ENCODE results near the gene OPN3. TPM values are rescaled to one million over a fixed set of nuclear protein-coding genes. Genes with fewer than 3 reads are reported as not detected.

The OPN3 gene
- total RNA-seq, 1 experiment from 2014 or later: 1.1 TPM

- no peak overlapping the region for H3K4me3 ChIP-seq
- peak; percentile 70 for DNase-seq
- H3K27me3 ChIP-seq: no peaks in the 10 kb centered on the region; the same call in none of the 2 replicates
- no peaks in the 10 kb centered on the region for H3K9me3 ChIP-seq
- no peaks in the 10 kb centered on the region for H3K36me3 ChIP-seq
These were observed 29.9 kb downstream of the OPN3 start for GRCh38 chr1:241610056-241610815.

- H3K4me3 ChIP-seq: no peak overlapping the region
- H3K36me3 ChIP-seq: no peaks in the 10 kb centered on the region
- no peaks in the 10 kb centered on the region; the same call in none of the 2 replicates for H3K27me3 ChIP-seq
- H3K9me3 ChIP-seq: no peaks in the 10 kb centered on the region
- no peak for DNase-seq
These were observed 31.7 kb downstream of the OPN3 start for GRCh38 chr1:241608379-241609033.

- Histone ChIP-seq H3K36me3 (no peaks in the 10 kb centered on the region), H3K27me3 (no peaks in the 10 kb centered on the region; the same call in none of the 2 replicates), H3K4me3 (no peak overlapping the region), H3K9me3 (no peaks in the 10 kb centered on the region)
- no peak for DNase-seq
These were observed 32.7 kb downstream of the OPN3 start for GRCh38 chr1:241607497-241607896.

GRCh38 chr1:241606544-241606943 lies 33.6 kb downstream of the OPN3 start:
- Histone ChIP-seq H3K4me3 (no peak overlapping the region), H3K27me3 (no peaks in the 10 kb centered on the region; the same call in none of the 2 replicates), H3K9me3 (no peaks in the 10 kb centered on the region), H3K36me3 (no peaks in the 10 kb centered on the region)
- no peak for DNase-seq

GRCh38 chr1:241605146-241605805 lies 34.9 kb downstream of the OPN3 start:
- Histone ChIP-seq H3K27me3 (no peaks in the 10 kb centered on the region; the same call in none of the 2 replicates), H3K9me3 (no peaks in the 10 kb centered on the region), H3K4me3 (no peak overlapping the region), H3K36me3 (no peaks in the 10 kb centered on the region)
- DNase-seq: no peak

GRCh38 chr1:241603731-241604245 lies 36.4 kb downstream of the OPN3 start:
- no peaks in the 10 kb centered on the region; the same call in 1 of the 2 replicates for H3K27me3 ChIP-seq
- H3K9me3 ChIP-seq: no peaks in the 10 kb centered on the region
- DNase-seq: peak; percentile 47

GRCh38 chr1:241600496-241600901 lies 39.7 kb downstream of the OPN3 start:
- no peaks in the 10 kb centered on the region for H3K36me3 ChIP-seq
- H3K9me3 ChIP-seq: no peaks in the 10 kb centered on the region
- no peak overlapping the region for H3K4me3 ChIP-seq
- DNase-seq: no peak
- H3K27me3 ChIP-seq: no peaks in the 10 kb centered on the region

More at GRCh38 chr1:241603731-241604245, 36.4 kb downstream of the OPN3 start:
- Histone ChIP-seq H3K4me3 (no peak overlapping the region), H3K36me3 (no peaks in the 10 kb centered on the region)

- H3K36me3 ChIP-seq: no peaks in the 10 kb centered on the region
- no peak for DNase-seq
- no peaks in the 10 kb centered on the region for H3K27me3 ChIP-seq
- no peak overlapping the region for H3K4me3 ChIP-seq
- H3K9me3 ChIP-seq: no peaks in the 10 kb centered on the region
These were observed 41.9 kb downstream of the OPN3 start for GRCh38 chr1:241598249-241598648.

GRCh38 chr1:241596633-241597032 lies 43.5 kb downstream of the OPN3 start:
- Histone ChIP-seq H3K4me3 (no peak overlapping the region), H3K27me3 (no peaks in the 10 kb centered on the region), H3K9me3 (no peaks in the 10 kb centered on the region), H3K36me3 (no peaks in the 10 kb centered on the region)
- no peak for DNase-seq

- DNase-seq: no peak
- no peaks in the 10 kb centered on the region for H3K9me3 ChIP-seq
- H3K4me3 ChIP-seq: no peak overlapping the region
- no peaks in the 10 kb centered on the region for H3K27me3 ChIP-seq
- H3K36me3 ChIP-seq: no peaks in the 10 kb centered on the region
These were observed 47.0 kb downstream of the OPN3 start for GRCh38 chr1:241593186-241593585.

- Histone ChIP-seq H3K36me3 (no peaks in the 10 kb centered on the region), H3K9me3 (no peaks in the 10 kb centered on the region), H3K27me3 (no peaks in the 10 kb centered on the region), H3K4me3 (no peak overlapping the region)
- DNase-seq: no peak
These were observed 47.8 kb downstream of the OPN3 start for GRCh38 chr1:241592273-241592958.

- H3K4me3 ChIP-seq: no peak overlapping the region
- no peaks in the 10 kb centered on the region for H3K36me3 ChIP-seq
- H3K27me3 ChIP-seq: no peaks in the 10 kb centered on the region
- no peaks in the 10 kb centered on the region for H3K9me3 ChIP-seq
- no peak for DNase-seq
These were observed 48.4 kb downstream of the OPN3 start for GRCh38 chr1:241591736-241592135.

GRCh38 chr1:241591317-241591716 lies 48.9 kb downstream of the OPN3 start:
- H3K27me3 ChIP-seq: no peaks in the 10 kb centered on the region
- H3K36me3 ChIP-seq: no peaks in the 10 kb centered on the region
- peak; percentile 31 for DNase-seq
- H3K9me3 ChIP-seq: no peaks in the 10 kb centered on the region
- no peak overlapping the region for H3K4me3 ChIP-seq

GRCh38 chr1:241590719-241591118 lies 49.5 kb downstream of the OPN3 start:
- Histone ChIP-seq H3K36me3 (no peaks in the 10 kb centered on the region), H3K4me3 (no peak overlapping the region), H3K27me3 (no peaks in the 10 kb centered on the region), H3K9me3 (no peaks in the 10 kb centered on the region)
- no peak for DNase-seq

GRCh38 chr1:241589521-241589920 lies 50.6 kb downstream of the OPN3 start:
- no peak overlapping the region for H3K4me3 ChIP-seq
- H3K36me3 ChIP-seq: no peaks in the 10 kb centered on the region
- no peaks in the 10 kb centered on the region for H3K9me3 ChIP-seq
- no peak for DNase-seq
- H3K27me3 ChIP-seq: no peaks in the 10 kb centered on the region

- Histone ChIP-seq H3K4me3 (no peak overlapping the region), H3K36me3 (no peaks in the 10 kb centered on the region), H3K27me3 (no peaks in the 10 kb centered on the region), H3K9me3 (no peaks in the 10 kb centered on the region)
- no peak for DNase-seq
These were observed 53.2 kb downstream of the OPN3 start for GRCh38 chr1:241586905-241587512.
